Ascending aorta (tissue), 2 donors: ENCODE results near the gene ZKSCAN1. TPM values are rescaled to one million over a fixed set of nuclear protein-coding genes. Genes with fewer than 3 reads are reported as not detected.
A peak's percentile ranks its signal among the peaks of the same experiment; 100 is the strongest.

Experiments used
- DNase-seq, 2 donors: peaks; one replicate each; pipeline ENCODE4 v3.0.0-alpha.2; 2019; ENCODE audit warnings: low spot score in 2 of 2
- H3K27ac ChIP-seq, 2 donors: fragments of 200-600 bp; sonication (generic); one replicate each; pipeline ENCODE4 v1.5.1; 2016 to 2017; ENCODE audit warnings: mild to moderate bottlenecking in 1 of 2
- H3K27me3 ChIP-seq: fragments of 200-600 bp; sonication (generic); one replicate; pipeline ENCODE4 v1.5.1; 2017
- H3K36me3 ChIP-seq, 2 donors: fragments of 200-600 bp; sonication (generic); one replicate each; pipeline ENCODE4 v1.5.1; 2016
- H3K4me1 ChIP-seq, 2 donors: fragments of 200-600 bp; sonication (generic); one replicate each; pipeline ENCODE4 v1.5.1; 2016 to 2017; ENCODE audit warnings: mild to moderate bottlenecking in 1 of 2
- H3K4me3 ChIP-seq, 2 donors: fragments of 200-600 bp; sonication (generic); one replicate each; pipeline ENCODE4 v1.5.1; 2016 to 2017; ENCODE audit warnings: mild to moderate bottlenecking in 1 of 2
- H3K9me3 ChIP-seq, 2 donors: fragments of 200-600 bp; sonication (generic); one replicate each; pipeline ENCODE4 v1.5.1; 2016
- CTCF ChIP-seq, 3 experiments: fragments of 200-600 bp in 2 of 3; fragments of 450-650 bp in 1 of 3; sonication (generic) in 2 of 3; IDR thresholded peaks; one replicate each; pipeline ENCODE4 v1.5.1; 2016 to 2019; ENCODE audit warnings: antibody characterized with exemption in 3 of 3, mild to moderate bottlenecking in 1 of 3, moderate library complexity in 1 of 3
- intact Hi-C: fragments of 100-400 bp; cut with DNase I; formaldehyde crosslinking; loops from one replicate; pipeline ENCODE4 v1.15.1; 2023
- total RNA-seq: library from RNA; depleted of rRNA; stranded (reverse); fragments of >200 nt; gene quantifications from one replicate; pipeline ENCODE4 v1.1.0, GENCODE V29; 2016

Gene ZKSCAN1
- total RNA-seq, 1 donor from 2014 or later: 19.9 TPM

GRCh38 chr7:100017300-100017699 is 1.9 kb downstream of the ZKSCAN1 start:
- Histone ChIP-seq H3K27ac (peak overlapping the region in 1 of 2 donors; percentile 20), H3K9me3 (no peaks in the 10 kb centered on the region), H3K36me3 (peaks cover 2 to 5% of the 10 kb centered on the region in 2 donors), H3K4me1 (peaks cover 0 to 16% of the 10 kb centered on the region in 2 donors), H3K4me3 (peak overlapping the region in 1 of 2 donors; percentile 94), H3K27me3 (no peaks in the 10 kb centered on the region)
- intact Hi-C loops: no loop called here
- TF ChIP-seq CTCF (IDR thresholded peaks at IDR 0.05): no peak
- no peak for DNase-seq

GRCh38 chr7:100017875-100018274 is 2.5 kb downstream of the ZKSCAN1 start:
- H3K4me3 ChIP-seq: no peak overlapping the region
- peaks cover 6 to 8% of the 10 kb centered on the region in 2 donors for H3K36me3 ChIP-seq
- H3K9me3 ChIP-seq: no peaks in the 10 kb centered on the region
- no peak overlapping the region for H3K27ac ChIP-seq
- intact Hi-C loops: no loop called here
- no peaks in the 10 kb centered on the region for H3K27me3 ChIP-seq
- peaks cover 0 to 16% of the 10 kb centered on the region in 2 donors for H3K4me1 ChIP-seq
- no peak for TF ChIP-seq CTCF (IDR thresholded peaks at IDR 0.05)
- no peak for DNase-seq

- Histone ChIP-seq H3K27ac (no peak overlapping the region), H3K27me3 (no peaks in the 10 kb centered on the region), H3K36me3 (peaks cover 22 to 29% of the 10 kb centered on the region in 2 donors), H3K9me3 (no peaks in the 10 kb centered on the region), H3K4me3 (no peak overlapping the region), H3K4me1 (peaks cover 0 to 15% of the 10 kb centered on the region in 2 donors)
- intact Hi-C loops: no loop called here
- TF ChIP-seq CTCF (IDR thresholded peaks at IDR 0.05): no peak
- DNase-seq: no peak
Measured at GRCh38 chr7:100019908-100020307, 4.5 kb downstream of the ZKSCAN1 start.

- Histone ChIP-seq H3K27me3 (no peaks in the 10 kb centered on the region), H3K27ac (no peak overlapping the region), H3K4me1 (peaks cover 0 to 11% of the 10 kb centered on the region in 2 donors), H3K36me3 (peaks cover 36 to 43% of the 10 kb centered on the region in 2 donors), H3K9me3 (no peaks in the 10 kb centered on the region), H3K4me3 (no peak overlapping the region)
- intact Hi-C loops: no loop called here
- DNase-seq: no peak
- TF ChIP-seq CTCF (IDR thresholded peaks at IDR 0.05): no peak
Measured at GRCh38 chr7:100021297-100021696, 5.9 kb downstream of the ZKSCAN1 start.

GRCh38 chr7:100022621-100023020 is 7.2 kb downstream of the ZKSCAN1 start:
- Histone ChIP-seq H3K4me1 (no peaks in the 10 kb centered on the region), H3K4me3 (no peak overlapping the region), H3K36me3 (peaks cover 44 to 56% of the 10 kb centered on the region in 2 donors), H3K27ac (no peak overlapping the region), H3K27me3 (no peaks in the 10 kb centered on the region), H3K9me3 (no peaks in the 10 kb centered on the region)
- DNase-seq: no peak
- intact Hi-C loops: no loop called here
- no peak for TF ChIP-seq CTCF (IDR thresholded peaks at IDR 0.05)

- no peak for DNase-seq
- Histone ChIP-seq H3K27ac (no peak overlapping the region), H3K27me3 (no peaks in the 10 kb centered on the region), H3K4me1 (no peaks in the 10 kb centered on the region), H3K36me3 (peaks cover 52 to 64% of the 10 kb centered on the region in 2 donors), H3K9me3 (no peaks in the 10 kb centered on the region), H3K4me3 (no peak overlapping the region)
- no peak for TF ChIP-seq CTCF (IDR thresholded peaks at IDR 0.05)
- intact Hi-C loops: no loop called here
Measured at GRCh38 chr7:100023526-100023925, 8.1 kb downstream of the ZKSCAN1 start.
